Neural progenitor cell (in vitro differentiated cells): ENCODE data around the gene PLEK. TPM values are rescaled to one million over a fixed set of nuclear protein-coding genes. Genes with fewer than 3 reads are reported as not detected.

Experiments
- DNase-seq: peaks from one replicate; pipeline ENCODE4 v3.0.0-alpha.2; 2016; ENCODE audit warnings: low spot score
- H2AFZ ChIP-seq: fragments of 200-600 bp; sonication (generic); replicated peaks from 2 replicates; pipeline ENCODE4 v1.6.1; 2016; ENCODE audit warnings: antibody characterized with exemption
- H3F3A ChIP-seq: fragments of 200-600 bp; sonication (generic); 2 replicates; pipeline ENCODE4 v1.6.1; 2016; ENCODE audit warnings: antibody characterized with exemption, low read depth
- H3K27ac ChIP-seq: fragments of 200-600 bp; sonication (generic); 2 replicates; pipeline ENCODE4 v1.5.1; 2016; ENCODE audit warnings: mild to moderate bottlenecking
- H3K27me3 ChIP-seq: fragments of 200-600 bp; sonication (generic); 2 replicates; pipeline ENCODE4 v1.6.1; 2016; ENCODE audit warnings: mild to moderate bottlenecking, moderate library complexity
- H3K36me3 ChIP-seq: fragments of 200-600 bp; sonication (generic); 2 replicates; pipeline ENCODE4 v1.5.1; 2016
- H3K4me1 ChIP-seq: fragments of 200-600 bp; sonication (generic); 2 replicates; pipeline ENCODE4 v1.6.1; 2016; ENCODE audit warnings: mixed run types
- H3K4me2 ChIP-seq: fragments of 200-600 bp; sonication (generic); 2 replicates; pipeline ENCODE4 v1.6.1; 2016
- H3K4me3 ChIP-seq: fragments of 200-600 bp; sonication (generic); 2 replicates; pipeline ENCODE4 v1.5.1; 2016
- H3K79me2 ChIP-seq: fragments of 200-600 bp; sonication (generic); 2 replicates; pipeline ENCODE4 v1.6.1; 2016; ENCODE audit warnings: low read depth
- H3K9ac ChIP-seq: fragments of 200-600 bp; sonication (generic); 2 replicates; pipeline ENCODE4 v1.6.1; 2016
- H3K9me3 ChIP-seq: fragments of 200-600 bp; sonication (generic); 2 replicates; pipeline ENCODE4 v1.5.1; 2016; ENCODE audit warnings: low read depth
- H4K20me1 ChIP-seq: fragments of 200-600 bp; sonication (generic); 2 replicates; pipeline ENCODE4 v1.6.1; 2016; ENCODE audit warnings: low read depth
- H3K27ac Mint-ChIP-seq: 3 replicates; pipeline ENCODE4 v1.8.0; 2021; ENCODE audit warnings: mixed read lengths
- H3K27me3 Mint-ChIP-seq: 2 replicates; pipeline ENCODE4 v1.8.0; 2022; ENCODE audit warnings: low read depth, mild to moderate bottlenecking, inconsistent platforms, moderate library complexity, mixed read lengths; ENCODE audit not compliant: insufficient read depth
- H3K36me3 Mint-ChIP-seq: 3 replicates; pipeline ENCODE4 v1.8.0; 2021; ENCODE audit warnings: mixed read lengths
- H3K4me1 Mint-ChIP-seq: 3 replicates; pipeline ENCODE4 v1.8.0; 2021; ENCODE audit warnings: mixed read lengths
- H3K4me3 Mint-ChIP-seq: 3 replicates; pipeline ENCODE4 v1.8.0; 2021; ENCODE audit warnings: mild to moderate bottlenecking, moderate library complexity, mixed read lengths
- H3K9me3 Mint-ChIP-seq: 3 replicates; pipeline ENCODE4 v1.8.0; 2020; ENCODE audit warnings: mixed read lengths
- CTCF ChIP-seq: fragments of 200-600 bp; sonication (generic); IDR thresholded peaks from 2 replicates; pipeline ENCODE4 v1.5.1; 2017; ENCODE audit warnings: antibody characterized with exemption, mild to moderate bottlenecking
- EZH2 ChIP-seq: fragments of 200-600 bp; sonication (generic); IDR thresholded peaks from 2 replicates; pipeline ENCODE4 v1.6.1; 2017; ENCODE audit warnings: antibody characterized with exemption, mild to moderate bottlenecking, moderate library complexity
- EZH2phosphoT487 ChIP-seq: fragments of 200-600 bp; sonication (generic); IDR thresholded peaks from 2 replicates; pipeline ENCODE4 v1.6.1; 2017; ENCODE audit warnings: antibody characterized with exemption
- total RNA-seq: library from RNA; depleted of rRNA; stranded (reverse); fragments of >200 nt; gene quantifications from 2 replicates; pipeline ENCODE4 v1.2.3, GENCODE V29; 2015; ENCODE audit warnings: low replicate concordance

The PLEK gene
- total RNA-seq, 1 donor from 2014 or later, result not detected

GRCh38 chr2:68384485-68385107, 19.5 kb downstream of the PLEK start:
- Histone ChIP-seq H3K4me1 (no peaks in the 10 kb centered on the region), H3K36me3 (no peaks in the 10 kb centered on the region), H3K9me3 (no peaks in the 10 kb centered on the region), H3K79me2 (no peaks in the 10 kb centered on the region), H3K27ac (no peak overlapping the region), H3F3A (no peaks in the 10 kb centered on the region), H3K4me2 (no peak overlapping the region), H2AFZ (no peak overlapping the region), H3K27me3 (no peaks in the 10 kb centered on the region), H3K9ac (no peak overlapping the region), H4K20me1 (no peaks in the 10 kb centered on the region), H3K4me3 (no peak overlapping the region)
- Mint-ChIP-seq H3K27me3 (peaks cover 2% of the 10 kb centered on the region), H3K36me3 (no peaks in the 10 kb centered on the region), H3K27ac (no peak overlapping the region), H3K4me3 (no peak overlapping the region), H3K4me1 (peaks cover 4% of the 10 kb centered on the region), H3K9me3 (no peaks in the 10 kb centered on the region)
- no peak for DNase-seq
- no peak for TF ChIP-seq EZH2
- no peak for TF ChIP-seq EZH2phosphoT487
- no peak for TF ChIP-seq CTCF

GRCh38 chr2:68385220-68385906, 20.3 kb downstream of the PLEK start:
- H3K27me3 ChIP-seq, result no peaks in the 10 kb centered on the region
- no peaks in the 10 kb centered on the region for H3K9me3 Mint-ChIP-seq
- TF ChIP-seq EZH2phosphoT487, result no peak
- no peak for TF ChIP-seq CTCF
- no peak for TF ChIP-seq EZH2
- H3K27ac ChIP-seq, result no peak overlapping the region
- H3K36me3 ChIP-seq, result no peaks in the 10 kb centered on the region
- H3K4me3 ChIP-seq, result no peak overlapping the region
- H3K4me3 Mint-ChIP-seq, result no peak overlapping the region
- H3K9me3 ChIP-seq, result no peaks in the 10 kb centered on the region
- H3K27me3 Mint-ChIP-seq, result peaks cover 2% of the 10 kb centered on the region
- H3K4me2 ChIP-seq, result no peak overlapping the region
- peak overlapping the region; percentile 4 for H3K27ac Mint-ChIP-seq
- H3F3A ChIP-seq, result no peaks in the 10 kb centered on the region
- no peak overlapping the region for H2AFZ ChIP-seq
- no peaks in the 10 kb centered on the region for H4K20me1 ChIP-seq
- H3K4me1 ChIP-seq, result peaks cover 6% of the 10 kb centered on the region
- no peaks in the 10 kb centered on the region for H3K36me3 Mint-ChIP-seq
- peaks cover 9% of the 10 kb centered on the region for H3K4me1 Mint-ChIP-seq
- no peaks in the 10 kb centered on the region for H3K79me2 ChIP-seq
- H3K9ac ChIP-seq, result no peak overlapping the region
- DNase-seq, result peak; percentile 21

- Histone ChIP-seq H2AFZ (no peak overlapping the region), H3K9me3 (no peaks in the 10 kb centered on the region), H3F3A (no peaks in the 10 kb centered on the region), H3K79me2 (no peaks in the 10 kb centered on the region), H3K4me2 (no peak overlapping the region), H3K4me1 (peaks cover 12% of the 10 kb centered on the region), H3K9ac (no peak overlapping the region), H3K36me3 (no peaks in the 10 kb centered on the region), H3K27ac (no peak overlapping the region), H3K27me3 (no peaks in the 10 kb centered on the region), H3K4me3 (no peak overlapping the region), H4K20me1 (no peaks in the 10 kb centered on the region)
- DNase-seq, result no peak
- H3K36me3 Mint-ChIP-seq, result no peaks in the 10 kb centered on the region
- no peaks in the 10 kb centered on the region for H3K9me3 Mint-ChIP-seq
- peak overlapping the region; percentile 4 for H3K27ac Mint-ChIP-seq
- TF ChIP-seq CTCF (no peak), EZH2 (no peak), EZH2phosphoT487 (no peak)
- peaks cover 12% of the 10 kb centered on the region for H3K4me1 Mint-ChIP-seq
- H3K27me3 Mint-ChIP-seq, result peaks cover 1% of the 10 kb centered on the region
- no peak overlapping the region for H3K4me3 Mint-ChIP-seq
These were observed 20.8 kb downstream of the PLEK start for GRCh38 chr2:68385907-68386287.
